GM12875 (cell line): ENCODE measurements around the gene FBXL7.
"Not testable (repeated sequence)": the region's sequence is repeated elsewhere in the genome, so short reads cannot be mapped to it uniquely, and the experiment has no call there.

Experiments
- H3K4me3 ChIP-seq: one replicate; pipeline ENCODE4 v1.5.1; 2011; ENCODE audit warnings: low read depth, low read length, control low read depth
- TF ChIP-seq, protein P1 (sequence below): IDR thresholded peaks from 2 replicates; pipeline ENCODE4 v1.5.1; 2011; ENCODE audit warnings: low read depth, mild to moderate bottlenecking, control low read depth, inconsistent platforms, low read length, moderate library complexity, borderline replicate concordance; ENCODE audit not compliant: insufficient read depth

Gene FBXL7

GRCh38 chr5:15864536-15865215, 364.7 kb downstream of the FBXL7 start:
- TF ChIP-seq, protein P1, sequence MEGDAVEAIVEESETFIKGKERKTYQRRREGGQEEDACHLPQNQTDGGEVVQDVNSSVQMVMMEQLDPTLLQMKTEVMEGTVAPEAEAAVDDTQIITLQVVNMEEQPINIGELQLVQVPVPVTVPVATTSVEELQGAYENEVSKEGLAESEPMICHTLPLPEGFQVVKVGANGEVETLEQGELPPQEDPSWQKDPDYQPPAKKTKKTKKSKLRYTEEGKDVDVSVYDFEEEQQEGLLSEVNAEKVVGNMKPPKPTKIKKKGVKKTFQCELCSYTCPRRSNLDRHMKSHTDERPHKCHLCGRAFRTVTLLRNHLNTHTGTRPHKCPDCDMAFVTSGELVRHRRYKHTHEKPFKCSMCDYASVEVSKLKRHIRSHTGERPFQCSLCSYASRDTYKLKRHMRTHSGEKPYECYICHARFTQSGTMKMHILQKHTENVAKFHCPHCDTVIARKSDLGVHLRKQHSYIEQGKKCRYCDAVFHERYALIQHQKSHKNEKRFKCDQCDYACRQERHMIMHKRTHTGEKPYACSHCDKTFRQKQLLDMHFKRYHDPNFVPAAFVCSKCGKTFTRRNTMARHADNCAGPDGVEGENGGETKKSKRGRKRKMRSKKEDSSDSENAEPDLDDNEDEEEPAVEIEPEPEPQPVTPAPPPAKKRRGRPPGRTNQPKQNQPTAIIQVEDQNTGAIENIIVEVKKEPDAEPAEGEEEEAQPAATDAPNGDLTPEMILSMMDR: no peak
- no peak overlapping the region for H3K4me3 ChIP-seq

DNA sequence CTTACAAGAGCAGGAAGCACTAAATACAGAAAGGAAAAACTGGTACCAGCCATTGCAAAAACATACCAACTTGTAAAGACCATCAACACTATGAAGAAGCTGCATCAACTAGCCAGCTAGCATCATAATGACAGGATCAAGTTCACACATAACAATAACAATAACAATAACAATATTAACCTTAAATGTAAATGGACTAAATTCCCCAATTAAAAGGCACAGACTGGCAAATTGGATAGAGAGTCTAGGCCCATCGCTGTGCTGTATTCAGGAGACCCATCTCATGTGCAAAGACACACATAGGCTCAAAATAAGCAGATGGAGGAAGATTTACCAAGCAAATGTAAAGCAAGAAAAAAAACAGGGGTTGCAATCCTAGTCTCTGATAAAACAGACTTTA, 372.3 kb downstream of the FBXL7 start:
- not testable (repeated sequence) for H3K4me3 ChIP-seq

GRCh38 chr5:15877914-15878313, 377.9 kb downstream of the FBXL7 start:
- TF ChIP-seq, protein P1: no peak
- H3K4me3 ChIP-seq: no peak overlapping the region

- TF ChIP-seq, protein P1: no peak
Observed at GRCh38 chr5:15880201-15880600, 380.2 kb downstream of the FBXL7 start.

GRCh38 chr5:15885156-15885555, 385.2 kb downstream of the FBXL7 start:
- H3K4me3 ChIP-seq: no peak overlapping the region
- TF ChIP-seq, protein P1: no peak

More at GRCh38 chr5:15880201-15880600, 380.2 kb downstream of the FBXL7 start:
- H3K4me3 ChIP-seq: no peak overlapping the region

GRCh38 chr5:15886156-15886555, 386.2 kb downstream of the FBXL7 start:
- TF ChIP-seq, protein P1: no peak
- H3K4me3 ChIP-seq: no peak overlapping the region

GRCh38 chr5:15887093-15887492, 387.1 kb downstream of the FBXL7 start:
- TF ChIP-seq, protein P1: no peak
- H3K4me3 ChIP-seq: no peak overlapping the region
